Osteoblast (primary cell): ENCODE data around the gene SMAD4. TPM values are rescaled to one million over a fixed set of nuclear protein-coding genes. Genes with fewer than 3 reads are reported as not detected.

Experiments used
- DNase-seq: peaks from one replicate; pipeline ENCODE4 v3.0.0; 2011; ENCODE audit warnings: low spot score, mixed read lengths; ENCODE audit not compliant: insufficient read length; ENCODE audit errors: missing footprints
- H2AFZ ChIP-seq: 2 replicates; pipeline ENCODE4 v1.6.0; 2011; ENCODE audit warnings: mild to moderate bottlenecking, low read length
- H3K27ac ChIP-seq: 2 replicates; pipeline ENCODE4 v1.5.1; 2011; ENCODE audit warnings: mild to moderate bottlenecking, low read depth, low read length, moderate library complexity
- H3K27me3 ChIP-seq: 2 replicates; pipeline ENCODE4 v1.6.0; 2012; ENCODE audit warnings: mild to moderate bottlenecking, control low read depth, inconsistent platforms, low read length, moderate library complexity; ENCODE audit not compliant: insufficient read depth
- H3K36me3 ChIP-seq: 2 replicates; pipeline ENCODE4 v1.5.1; 2011; ENCODE audit warnings: mild to moderate bottlenecking, low read length, control low read depth, moderate library complexity; ENCODE audit not compliant: insufficient read depth
- H3K4me1 ChIP-seq: 2 replicates; pipeline ENCODE4 v1.5.1; 2011; ENCODE audit warnings: mild to moderate bottlenecking, low read length, control low read depth, moderate library complexity; ENCODE audit not compliant: insufficient read depth
- H3K4me2 ChIP-seq: 2 replicates; pipeline ENCODE4 v1.6.0; 2011; ENCODE audit warnings: mild to moderate bottlenecking, low read length; ENCODE audit not compliant: insufficient read depth
- H3K4me3 ChIP-seq: fragments of 200-600 bp; sonication (generic); 3 replicates; pipeline ENCODE4 v1.5.1; 2012; ENCODE audit warnings: mild to moderate bottlenecking, low read length, inconsistent platforms; ENCODE audit not compliant: insufficient read depth
- H3K79me2 ChIP-seq: 2 replicates; pipeline ENCODE4 v1.6.0; 2012; ENCODE audit warnings: mild to moderate bottlenecking, low read length, control low read depth, inconsistent platforms; ENCODE audit not compliant: insufficient read depth
- H3K9me3 ChIP-seq: 2 replicates; pipeline ENCODE4 v1.5.1; 2011; ENCODE audit warnings: low read depth, low read length, control low read depth
- H4K20me1 ChIP-seq: 2 replicates; pipeline ENCODE4 v1.6.0; 2012; ENCODE audit warnings: mild to moderate bottlenecking, low read length, control low read depth; ENCODE audit not compliant: insufficient read depth
- CTCF ChIP-seq: IDR thresholded peaks from 2 replicates; pipeline ENCODE4 v1.5.1; 2011; ENCODE audit warnings: mild to moderate bottlenecking, low read depth, low read length, moderate library complexity; ENCODE audit errors: extremely low read depth
- total RNA-seq: library from RNA; depleted of rRNA; stranded (reverse); fragments of >200 nt; gene quantifications from 2 replicates; pipeline ENCODE4 v1.2.3, GENCODE V29; 2012

The SMAD4 gene
- total RNA-seq, 1 donor: 121 TPM

- H4K20me1 ChIP-seq: peaks cover 43% of the 10 kb centered on the region
- no peak for TF ChIP-seq CTCF
- no peak overlapping the region for H3K4me2 ChIP-seq
- H2AFZ ChIP-seq: no peak overlapping the region
- peaks cover 6% of the 10 kb centered on the region for H3K4me1 ChIP-seq
- H3K27me3 ChIP-seq: no peaks in the 10 kb centered on the region
- no peaks in the 10 kb centered on the region for H3K9me3 ChIP-seq
- peaks cover 82% of the 10 kb centered on the region for H3K79me2 ChIP-seq
- no peak overlapping the region for H3K27ac ChIP-seq
- H3K36me3 ChIP-seq: peaks cover 30% of the 10 kb centered on the region
- H3K4me3 ChIP-seq: no peak overlapping the region
- DNase-seq: no peak
Observed at GRCh38 chr18:51048190-51048589, 18.2 kb downstream of the SMAD4 start.

DNA sequence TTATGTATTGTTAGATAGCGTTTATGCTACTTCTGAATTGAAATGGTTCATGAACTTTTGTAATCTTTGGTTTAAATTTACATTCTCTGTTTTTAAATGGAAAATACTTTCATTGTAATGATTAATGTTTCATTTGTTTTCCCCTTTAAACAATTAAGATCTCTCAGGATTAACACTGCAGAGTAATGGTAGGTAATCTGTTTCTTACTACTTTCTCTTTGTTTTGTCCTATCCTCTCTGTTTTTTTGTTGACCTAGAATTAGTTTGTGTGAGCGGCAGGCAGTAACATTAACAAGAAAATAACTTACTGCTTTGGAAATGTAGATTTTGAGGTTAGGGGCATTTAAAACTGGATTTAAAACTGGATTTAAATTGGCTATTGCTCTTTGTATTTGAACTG is 19.1 kb downstream of the SMAD4 start:
- TF ChIP-seq CTCF: no peak
- H3K4me1 ChIP-seq: peaks cover 6% of the 10 kb centered on the region
- no peaks in the 10 kb centered on the region for H3K9me3 ChIP-seq
- no peaks in the 10 kb centered on the region for H3K27me3 ChIP-seq
- H3K79me2 ChIP-seq: peaks cover 82% of the 10 kb centered on the region
- no peak overlapping the region for H3K4me3 ChIP-seq
- no peak overlapping the region for H3K27ac ChIP-seq
- peaks cover 33% of the 10 kb centered on the region for H4K20me1 ChIP-seq
- no peak overlapping the region for H2AFZ ChIP-seq
- peaks cover 30% of the 10 kb centered on the region for H3K36me3 ChIP-seq
- H3K4me2 ChIP-seq: no peak overlapping the region
- DNase-seq: no peak

GRCh38 chr18:51051105-51051712 is 21.2 kb downstream of the SMAD4 start:
- Histone ChIP-seq H3K79me2 (peaks cover 77% of the 10 kb centered on the region), H3K4me2 (no peak overlapping the region), H4K20me1 (peaks cover 23% of the 10 kb centered on the region), H3K27me3 (no peaks in the 10 kb centered on the region), H3K36me3 (peaks cover 39% of the 10 kb centered on the region), H3K27ac (no peak overlapping the region), H3K4me3 (no peak overlapping the region), H3K4me1 (no peaks in the 10 kb centered on the region), H2AFZ (no peak overlapping the region), H3K9me3 (no peaks in the 10 kb centered on the region)
- peak; percentile 86 for TF ChIP-seq CTCF
- DNase-seq: peak; percentile 66

- H3K4me3 ChIP-seq: no peak overlapping the region
- no peaks in the 10 kb centered on the region for H3K9me3 ChIP-seq
- peaks cover 13% of the 10 kb centered on the region for H4K20me1 ChIP-seq
- H3K27me3 ChIP-seq: no peaks in the 10 kb centered on the region
- no peak for TF ChIP-seq CTCF
- peaks cover 41% of the 10 kb centered on the region for H3K36me3 ChIP-seq
- peaks cover 66% of the 10 kb centered on the region for H3K79me2 ChIP-seq
- H3K4me2 ChIP-seq: peak overlapping the region; percentile 24
- H3K27ac ChIP-seq: no peak overlapping the region
- no peak overlapping the region for H2AFZ ChIP-seq
- DNase-seq: no peak
- H3K4me1 ChIP-seq: no peaks in the 10 kb centered on the region
Observed at GRCh38 chr18:51053814-51054213, 23.8 kb downstream of the SMAD4 start.
